GM19372 (cell line): Measurements from ENCODE around the gene UBE2J1.
"Not testable (repeated sequence)": the region's sequence is repeated elsewhere in the genome, so short reads cannot be mapped to it uniquely, and the experiment has no call there.

Experiments used
- ATAC-seq: cut with Tn5 transposase; IDR thresholded peaks from one replicate; pipeline ENCODE4 v1.9.1; 2021; ENCODE audit warnings: mild to moderate bottlenecking, low read depth, moderate library complexity; ENCODE audit not compliant: unreplicated experiment

UBE2J1 gene

DNA sequence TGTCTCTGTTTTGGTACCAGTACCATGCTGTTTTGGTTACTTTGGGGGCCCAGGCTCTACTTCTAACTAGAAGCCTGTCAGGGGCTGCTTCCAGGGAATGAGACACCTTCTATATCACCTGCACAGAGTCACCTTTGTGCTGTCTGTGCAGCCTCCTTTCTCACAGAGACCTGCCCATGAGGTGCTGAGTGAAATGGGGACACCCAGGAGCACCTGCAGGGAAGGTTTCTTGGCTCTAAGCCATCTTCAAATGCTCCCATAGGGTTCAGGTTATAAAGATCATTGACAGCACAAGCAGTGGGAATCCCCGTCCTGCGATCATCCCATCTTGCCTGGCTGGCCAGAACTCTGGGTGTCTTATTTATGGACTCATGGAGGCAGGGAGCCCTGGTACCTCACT is 56.5 kb downstream of the UBE2J1 start:
- no peak for ATAC-seq

GRCh38 chr6:89295116-89295515 is 57.4 kb downstream of the UBE2J1 start:
- not testable (repeated sequence) for ATAC-seq

DNA sequence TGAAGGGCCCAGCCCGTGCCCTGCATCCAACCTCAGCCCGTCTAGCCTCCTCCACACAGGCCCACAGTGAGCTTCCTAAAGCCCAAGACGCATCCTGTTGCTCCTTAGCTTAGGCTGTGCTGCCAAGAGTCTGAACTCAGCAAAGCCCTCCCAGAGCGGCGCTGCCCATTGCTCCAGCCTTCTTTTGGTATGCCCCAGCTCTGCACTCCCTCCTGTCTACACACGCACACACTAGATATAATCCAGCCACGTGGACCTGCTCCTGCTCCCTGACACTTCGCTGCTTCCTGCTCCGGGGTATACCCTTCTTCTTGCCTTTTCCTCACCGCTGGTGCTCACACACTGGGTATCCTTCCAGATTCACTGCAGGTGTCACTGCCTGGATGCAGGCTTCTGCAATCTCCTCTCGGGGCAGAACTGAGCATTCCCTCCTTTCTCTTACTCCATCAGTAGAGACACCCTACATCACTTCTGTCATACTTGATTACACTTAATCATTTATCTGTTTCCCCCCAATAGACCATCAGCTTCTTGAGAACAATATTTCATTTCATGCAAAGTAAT is 61.2 kb downstream of the UBE2J1 start:
- no peak for ATAC-seq

DNA sequence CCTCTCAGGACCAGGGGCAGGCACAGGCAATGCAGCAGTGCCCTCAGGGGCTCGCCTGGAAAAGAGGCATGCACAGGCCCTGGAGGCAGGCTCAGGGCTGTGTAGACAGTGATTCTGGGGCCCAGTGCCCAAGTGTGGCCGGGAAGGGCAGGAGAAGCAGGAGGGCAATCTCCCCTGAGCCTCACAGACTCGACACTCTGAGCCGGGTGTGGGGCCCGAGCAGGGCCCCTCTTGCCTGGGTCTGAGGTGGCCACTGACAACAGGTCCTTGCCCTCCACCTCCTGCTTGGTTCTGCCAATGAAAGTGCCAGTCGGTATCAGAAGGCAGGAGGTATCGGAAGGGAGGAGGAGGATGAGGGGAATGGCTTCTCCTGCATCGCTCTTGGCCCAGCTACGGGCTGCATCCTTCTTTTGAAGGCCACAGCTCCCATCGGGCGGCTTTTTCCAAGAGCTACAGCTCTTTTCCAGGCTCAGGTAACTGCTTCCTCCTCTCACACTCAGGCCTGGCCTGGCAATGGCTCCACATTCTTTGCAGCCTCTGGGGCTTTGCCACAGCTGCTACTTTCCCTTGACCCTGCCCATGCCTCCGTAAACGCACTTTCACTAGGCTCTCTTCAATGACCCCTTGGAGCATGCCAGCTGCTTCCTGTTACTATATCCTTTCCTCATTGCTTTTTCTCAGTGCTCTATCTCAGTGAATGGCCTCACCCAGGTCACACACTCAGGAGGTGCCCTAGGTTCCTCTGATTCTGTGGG is 61.9 kb downstream of the UBE2J1 start:
- ATAC-seq, result no peak

- ATAC-seq, result no peak
Measured at GRCh38 chr6:89289710-89290109, 62.8 kb downstream of the UBE2J1 start.

DNA sequence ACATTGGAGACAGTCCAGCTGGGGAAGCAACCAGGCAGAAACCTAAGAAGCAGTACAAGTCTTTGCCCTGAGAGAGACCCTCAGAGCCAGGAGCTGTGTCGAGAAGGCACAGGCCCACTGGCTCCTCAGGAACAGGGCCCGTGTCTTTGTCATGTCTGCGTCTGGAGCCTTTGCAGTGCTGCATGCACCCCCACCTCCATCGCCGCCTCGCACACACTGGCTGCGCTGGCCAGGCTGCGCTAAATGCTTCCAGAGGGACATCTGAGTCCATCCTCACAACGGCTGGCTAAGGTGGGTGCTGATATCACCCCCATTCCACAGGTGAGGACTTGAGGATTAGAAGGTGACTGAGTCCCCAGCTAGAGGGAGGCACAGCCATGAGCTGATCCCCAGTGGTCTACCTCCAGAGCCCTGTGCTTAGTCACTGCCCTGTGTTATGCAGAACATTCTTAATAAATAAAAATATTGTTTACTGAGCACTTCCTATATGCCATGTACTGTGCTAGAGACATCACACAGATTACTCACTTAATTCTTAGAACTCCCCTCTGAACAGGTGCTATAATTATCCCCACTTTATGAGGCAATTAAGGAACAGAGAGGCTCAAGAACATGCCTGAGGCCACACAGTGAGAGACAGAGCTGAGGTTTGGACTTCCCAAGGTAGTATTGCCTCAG is 65.0 kb downstream of the UBE2J1 start:
- no peak for ATAC-seq

- no peak for ATAC-seq
Measured at GRCh38 chr6:89286516-89286915, 66.0 kb downstream of the UBE2J1 start.

DNA sequence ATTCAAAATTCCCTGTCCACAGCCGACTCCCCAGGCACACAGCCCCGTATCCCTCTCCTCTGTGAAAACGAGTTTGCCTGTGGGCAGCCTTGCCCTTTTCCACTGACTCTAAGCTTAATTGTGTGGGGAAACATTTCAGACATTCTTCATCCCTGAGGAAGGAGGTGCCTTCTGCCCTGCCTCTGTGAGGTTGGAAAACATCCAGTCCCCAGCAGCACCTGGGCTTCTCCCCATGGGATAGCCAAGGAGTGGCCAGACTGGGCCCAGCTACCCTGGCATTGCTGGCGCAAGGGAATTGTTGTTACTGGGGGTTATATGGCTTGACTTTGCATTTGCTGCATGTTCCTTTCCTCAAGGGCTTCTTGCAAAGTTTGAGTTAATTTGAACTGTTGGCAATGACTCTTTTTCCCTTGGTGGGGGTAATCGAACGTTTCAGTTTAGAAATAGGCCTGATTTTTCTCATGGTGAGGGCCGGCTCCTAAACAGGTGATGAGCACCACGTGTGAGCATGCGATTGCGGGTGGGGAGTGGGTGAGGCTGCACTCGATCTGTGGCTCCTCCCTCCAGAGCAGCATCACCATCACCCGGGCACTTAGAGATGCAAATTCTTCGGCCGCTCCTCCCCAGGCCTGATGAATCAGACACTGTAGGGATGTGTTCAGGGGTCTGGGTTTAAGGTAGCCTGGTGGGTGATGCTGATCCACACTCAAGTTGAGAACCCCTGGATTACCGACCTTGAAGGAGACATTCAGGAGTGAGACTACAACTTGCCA is 67.4 kb downstream of the UBE2J1 start:
- no peak for ATAC-seq

- ATAC-seq, result no peak
Measured at GRCh38 chr6:89284081-89284480, 68.4 kb downstream of the UBE2J1 start.

DNA sequence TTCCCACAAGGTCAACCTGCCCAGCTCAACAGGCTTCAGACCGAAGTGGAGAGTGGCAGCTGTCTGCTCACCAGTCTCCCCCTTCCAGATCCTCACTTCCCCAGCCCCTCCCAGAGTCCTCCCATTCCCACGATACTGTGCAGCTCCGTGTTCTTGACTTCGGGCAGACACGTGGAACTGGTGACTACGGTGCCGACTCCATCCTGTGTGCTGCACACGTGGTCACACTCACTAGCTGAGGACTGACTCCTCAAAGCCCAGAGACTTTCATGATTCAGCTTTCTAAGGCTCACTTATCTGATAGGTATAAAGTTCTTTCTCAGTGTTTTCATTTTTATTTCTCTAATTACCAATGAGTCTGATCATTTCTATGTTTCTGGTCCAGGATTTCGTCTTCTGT is 69.8 kb downstream of the UBE2J1 start:
- ATAC-seq, result no peak

DNA sequence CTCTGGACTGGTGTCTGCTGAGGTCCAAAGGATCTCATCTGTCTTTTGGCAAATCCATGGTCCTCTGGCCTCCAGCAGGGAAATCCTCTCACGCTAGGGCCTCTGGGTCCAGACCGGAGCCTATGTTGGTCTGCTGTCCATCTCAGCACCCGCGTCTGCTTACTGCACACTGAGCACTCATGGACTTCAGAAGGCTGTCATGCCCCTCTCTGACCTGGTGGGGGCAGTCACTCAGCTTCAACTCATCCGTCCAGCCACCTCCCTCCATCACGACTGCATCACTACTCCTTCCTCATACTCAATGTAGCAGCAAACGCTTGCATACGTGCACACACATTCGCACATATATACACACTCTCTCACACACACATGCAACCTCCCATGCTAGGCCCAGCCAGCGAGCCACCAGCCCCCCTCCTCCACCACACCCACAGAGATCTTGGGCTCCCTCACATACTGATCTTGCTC is 70.7 kb downstream of the UBE2J1 start:
- ATAC-seq, result peak; percentile 100

GRCh38 chr6:89278956-89279355 is 73.6 kb downstream of the UBE2J1 start:
- ATAC-seq, result no peak
